Measurements from ENCODE around the gene GALNT11.

GRCh38 chr7:151982806-151983205 is 42.7 kb upstream of the GALNT11 start:
- TF ChIP-seq CTCF (IDR thresholded peaks at IDR 0.05): no peak
- TF ChIP-seq POLR2A (IDR thresholded peaks at IDR 0.05): no peak
- no peak for TF ChIP-seq EP300 (IDR thresholded peaks at IDR 0.05)

Data from sigmoid colon (tissue), 4 donors.